K562 (cell line): Measurements from ENCODE around the gene SLC46A3. TPM values are rescaled to one million over a fixed set of nuclear protein-coding genes. Genes with fewer than 3 reads are reported as not detected.

Experiments
- ATF4 ChIP-seq: fragments of 450-650 bp; formaldehyde crosslinking; IDR thresholded peaks from 2 replicates; pipeline ENCODE4 v1.4.0; 2022; ENCODE audit warnings: mild to moderate bottlenecking, moderate library complexity
- BRD9 ChIP-seq: fragments of 450-650 bp; IDR thresholded peaks from 2 replicates; pipeline ENCODE4 v1.6.1; 2018; ENCODE audit warnings: low read depth; ENCODE audit not compliant: partially characterized antibody
- CHD4 ChIP-seq: fragments of 200-600 bp; sonication (generic); IDR thresholded peaks from 3 replicates; pipeline ENCODE4 v1.6.1; 2012; ENCODE audit warnings: low read depth, mild to moderate bottlenecking, mixed read lengths, low read length, inconsistent platforms; ENCODE audit not compliant: insufficient read depth, insufficient replicate concordance, poor library complexity, severe bottlenecking
- EP300 ChIP-seq: IDR thresholded peaks from 2 replicates; pipeline ENCODE4 v1.6.1; 2012; ENCODE audit warnings: low read length, improper control_type of control experiment
- ETS1 ChIP-seq: conservative IDR thresholded peaks from 2 replicates; pipeline ENCODE4 v1.6.1; 2011; ENCODE audit warnings: low read depth, mild to moderate bottlenecking, low read length; ENCODE audit not compliant: control insufficient read depth
- ETS2 ChIP-seq: IDR thresholded peaks from 2 replicates; pipeline ENCODE4 v1.6.1; 2016; ENCODE audit warnings: borderline replicate concordance, missing genetic modification characterization, mild to moderate bottlenecking, moderate library complexity, missing compliant biosample characterization; ENCODE audit not compliant: poor library complexity, severe bottlenecking
- L3MBTL2 ChIP-seq: fragments of 450-650 bp; IDR thresholded peaks from 2 replicates; pipeline ENCODE4 v1.6.1; 2016; ENCODE audit warnings: mild to moderate bottlenecking, moderate library complexity
- MBD1 ChIP-seq: fragments of 250-450 bp; sonication (Bioruptor Pico); IDR thresholded peaks from 2 replicates; pipeline ENCODE4 v1.8.0; 2022; ENCODE audit warnings: inconsistent platforms
- NFIC ChIP-seq: fragments of 450-650 bp; IDR thresholded peaks from 2 replicates; pipeline ENCODE4 v1.6.1; 2017; ENCODE audit warnings: mild to moderate bottlenecking, inconsistent platforms
- PHB2 ChIP-seq: fragments of 450-650 bp; IDR thresholded peaks from 2 replicates; pipeline ENCODE4 v1.6.1; 2017; ENCODE audit warnings: low read depth
- PTRF ChIP-seq: fragments of 450-650 bp; IDR thresholded peaks from 2 replicates; pipeline ENCODE4 v1.6.1; 2016; ENCODE audit warnings: mild to moderate bottlenecking, missing genetic modification characterization, missing compliant biosample characterization
- SNAPC5 ChIP-seq: fragments of 250-450 bp; sonication (Bioruptor Pico); IDR thresholded peaks from 2 replicates; pipeline ENCODE4 v1.8.0; 2021; ENCODE audit warnings: moderate library complexity, mild to moderate bottlenecking, inconsistent platforms
- TBL1XR1 ChIP-seq, 2 experiments: IDR thresholded peaks; 2 replicates each; pipeline ENCODE4 v1.6.1; 2012; ENCODE audit warnings: improper control_type of control experiment in 2 of 2, low read length in 2 of 2, mild to moderate bottlenecking in 1 of 2
- TGIF2 ChIP-seq: sonication (generic); formaldehyde crosslinking; IDR thresholded peaks from 2 replicates; pipeline ENCODE4 v1.8.1; 2022; ENCODE audit warnings: mild to moderate bottlenecking, missing genetic modification reagents, moderate library complexity
- ZBTB8A ChIP-seq: fragments of 450-650 bp; IDR thresholded peaks from 2 replicates; pipeline ENCODE4 v1.6.1; 2018; ENCODE audit warnings: mild to moderate bottlenecking, moderate library complexity; ENCODE audit not compliant: partially characterized antibody
- ZNF146 ChIP-seq: IDR thresholded peaks from one replicate; pipeline ENCODE4 v1.6.1; 2018; ENCODE audit warnings: missing compliant biosample characterization; ENCODE audit not compliant: unreplicated experiment
- ZNF609 ChIP-seq: sonication (generic); formaldehyde crosslinking; IDR thresholded peaks from 2 replicates; pipeline ENCODE4 v1.8.1; 2023; ENCODE audit warnings: missing genetic modification reagents, mild to moderate bottlenecking, borderline replicate concordance
- polyA plus RNA-seq, 8 experiments: library from polyadenylated mRNA; depleted of rRNA in 4 of 8; stranded (reverse) in 5 of 8; unstranded in 3 of 8; fragments of >200 nt; fragmentation: Nextera tagmentation in 2 of 8; fragmentation: Illumina TruSeq in 1 of 8; extraction: Ambion mirVana in 2 of 8; extraction: Trizol in 1 of 8; gene quantifications; 2 replicates each; pipeline versions ENCODE4 v1.2.1 to v1.2.3, GENCODE V29; 2011 to 2014; ENCODE audit warnings: inconsistent platforms in 1 of 8, missing spikeins in 1 of 8
- total RNA-seq, 7 experiments: library from RNA; depleted of rRNA in 6 of 7; stranded (reverse); fragments of >200 nt in 6 of 7; fragmentation: Illumina TruSeq in 2 of 7; extraction: Trizol in 2 of 7; gene quantifications; 2 replicates each; pipeline versions ENCODE4 v1.2.1 to v1.2.3, GENCODE V29; 2011 to 2021; ENCODE audit warnings: low replicate concordance in 1 of 7

The SLC46A3 gene
- total and polyA plus RNA-seq, 9 of the 15 experiments (the other 6 are each of a cell fraction or from before 2014, with no cell fraction given) = 0.14 to 1.2 (median 0.51) TPM

- TF ChIP-seq BRD9 (no peak), NFIC (peak; percentile 31), L3MBTL2 (no peak), ATF4 (no peak), ZBTB8A (no peak), TGIF2 (CRISPR knock-in tag) (no peak), PTRF (tag) (no peak), EP300 (0 out of 2 replicates have a peak, but pooled peaks have one; percentile 21), TBL1XR1 (IDR thresholded peaks at IDR 0.05; ENCODE audit: low read length in 2 of 2) (no peak), PHB2 (no peak), ZNF146 (CRISPR knock-in tag) (no peak), CHD4 (no peak), MBD1 (CRISPR knock-in tag) (no peak), ETS1 (peak; percentile 71; the same call in 1 of the 2 replicates), ZNF609 (no peak), ETS2 (no peak), SNAPC5 (CRISPR knock-in tag) (no peak)
Measured at GRCh38 chr13:28658796-28659620, 59.8 kb downstream of the SLC46A3 start, which contains the start of gene POMP (continued).
